ENCODE results near the gene PALD1. TPM values are rescaled to one million over a fixed set of nuclear protein-coding genes. Genes with fewer than 3 reads are reported as not detected.

Gene PALD1
- total and polyA plus RNA-seq, 9 of the 15 experiments (the other 6 are each of a cell fraction or from before 2014, with no cell fraction given): 0.03 to 0.29 (median 0.09) TPM; not detected in 2

GRCh38 chr10:70590655-70591416 is 112.3 kb downstream of the PALD1 start (continued):
- TF ChIP-seq ZBTB26 (CRISPR knock-in tag; IDR thresholded peaks at IDR 0.05) (peak; percentile 98), DNMT1 (IDR thresholded peaks at IDR 0.05) (no peak), GATAD2B (IDR thresholded peaks at IDR 0.05; ENCODE audit: borderline replicate concordance) (no peak), HDAC6 (IDR thresholded peaks at IDR 0.05; ENCODE audit: low read depth, low read length) (no peak), RUNX1 (IDR thresholded peaks at IDR 0.05; ENCODE audit: low read depth) (no peak), POLR2B (IDR thresholded peaks at IDR 0.05; ENCODE audit: low read depth, partially characterized antibody) (no peak), NFIC (IDR thresholded peaks at IDR 0.05) (peak; percentile 81), NR2F6 (CRISPR knock-in tag; IDR thresholded peaks at IDR 0.05) (peak; percentile 91), CREB3 (tag; conservative IDR thresholded peaks at IDR 0.05; ENCODE audit: low read depth) (peak; percentile 100), MYC (IDR thresholded peaks at IDR 0.05; ENCODE audit: low read depth, low read length) (no peak), MYC (CRISPR knock-in tag; IDR thresholded peaks at IDR 0.05; ENCODE audit: borderline replicate concordance, low read depth) (peak; percentile 95), ZBTB34 (CRISPR knock-in tag; IDR thresholded peaks at IDR 0.05) (peak; percentile 86), POLR2AphosphoS5 (IDR thresholded peaks at IDR 0.05; ENCODE audit: control insufficient read depth, insufficient read depth, low read depth, low read length) (no peak), KDM2B (CRISPR knock-in tag; IDR thresholded peaks at IDR 0.05) (no peak), GTF2B (IDR thresholded peaks at IDR 0.05; ENCODE audit: extremely low read depth, insufficient read length) (no peak)
